K562 (cell line): ENCODE data around the gene RIMKLA. TPM values are rescaled to one million over a fixed set of nuclear protein-coding genes. Genes with fewer than 3 reads are reported as not detected.

Experiments used
- ATAC-seq: fragments of 200-7000 bp; cut with Tn5 transposase; 3 replicates; pipeline ENCODE4 v1.9.1; 2020; ENCODE audit warnings: moderate library complexity
- BruUV-seq: library from RNA; stranded (reverse); fragments of 400-500 nt; replicated peaks from 2 replicates; lab custom pipeline; 2021; lab: Mats Ljungman, UMichigan
- CTCF ChIA-PET: fragments of 300-600 bp; formaldehyde crosslinking; extraction: SDS; loops from one replicate; lab custom pipeline; 2021; ENCODE audit warnings: low intra/inter-chr PET ratio; lab: Yijun Ruan, JAX
- POLR2A ChIA-PET: fragments of 300-600, 350-650 bp; sonication (Branson Sonifier 250); formaldehyde crosslinking; extraction: SDS; loops from one replicate; lab custom pipeline; 2021; ENCODE audit warnings: antibody characterized with exemption, inconsistent platforms; lab: Yijun Ruan, JAX
- DNase-seq, 4 experiments: peaks; one replicate each; pipeline versions ENCODE4 v3.0.0 to v3.0.0-alpha.2; 2011 to 2018; ENCODE audit warnings: low spot score in 3 of 4, mixed read lengths in 3 of 4; ENCODE audit errors: extremely low read depth in 1 of 4
- FAIRE-seq: peaks from 2 replicates; lab custom pipeline; 2011; peaks lifted over from hg19 to GRCh38; lab: Jason Lieb, UNC
- H2AFZ ChIP-seq: 2 replicates; pipeline ENCODE4 v1.6.0; 2011; ENCODE audit warnings: low read depth, low read length, control low read depth, inconsistent platforms
- H3K27ac ChIP-seq: fragments of 200-600 bp; 3 replicates; pipeline ENCODE4 v1.8.0; 2011; ENCODE audit warnings: low read depth, mild to moderate bottlenecking, control low read depth, inconsistent platforms, low read length, moderate library complexity, mixed read lengths; ENCODE audit errors: extremely low read depth
- H3K27me3 ChIP-seq, 2 experiments: fragments of 300-600 bp in 1 of 2; 2 replicates in 1 of 2; 3 replicates in 1 of 2; pipeline versions ENCODE4 v1.6.0 to v1.8.0; 2011; ENCODE audit warnings: inconsistent platforms in 2 of 2, low read length in 2 of 2, mild to moderate bottlenecking in 1 of 2, mixed read lengths in 1 of 2, moderate library complexity in 1 of 2; ENCODE audit not compliant: control insufficient read depth in 2 of 2, insufficient read depth in 2 of 2
- H3K36me3 ChIP-seq: fragments of 300-600 bp; 3 replicates; pipeline ENCODE4 v1.8.0; 2011; ENCODE audit warnings: mild to moderate bottlenecking, low read length, inconsistent platforms; ENCODE audit not compliant: control insufficient read depth, insufficient read depth
- H3K4me1 ChIP-seq, 2 experiments: fragments of 200-600 bp in 1 of 2; replicated peaks in 1 of 2; 2 replicates in 1 of 2; 3 replicates in 1 of 2; pipeline versions ENCODE4 v1.5.1 to v1.8.0; 2011; ENCODE audit warnings: inconsistent platforms in 2 of 2, low read length in 2 of 2, mild to moderate bottlenecking in 1 of 2, mixed read lengths in 1 of 2, moderate library complexity in 1 of 2; ENCODE audit not compliant: control insufficient read depth in 2 of 2, insufficient read depth in 2 of 2
- H3K4me2 ChIP-seq: 2 replicates; pipeline ENCODE4 v1.6.1; 2011; ENCODE audit warnings: low read length, control low read depth, inconsistent platforms, mixed read lengths; ENCODE audit not compliant: insufficient read depth
- H3K4me3 ChIP-seq: fragments of 200-600 bp; sonication (generic), shearing (Covaris generic); 2 replicates; pipeline ENCODE4 v1.5.1; 2016; ENCODE audit warnings: control low read depth, inconsistent platforms
- H3K79me2 ChIP-seq: fragments of 200-600 bp; 3 replicates; pipeline ENCODE4 v1.8.0; 2011; ENCODE audit warnings: low read length, inconsistent platforms; ENCODE audit not compliant: control insufficient read depth, insufficient read depth
- H3K9ac ChIP-seq, 2 experiments: 2 replicates each; pipeline versions ENCODE4 v1.6.0 to v1.6.1; 2011; ENCODE audit warnings: low read depth in 2 of 2, low read length in 2 of 2, control low read depth in 1 of 2, inconsistent platforms in 1 of 2, mild to moderate bottlenecking in 1 of 2, mixed read lengths in 1 of 2; ENCODE audit not compliant: insufficient read depth in 1 of 2
- H3K9me1 ChIP-seq: one replicate; pipeline ENCODE4 v1.6.0; 2011; ENCODE audit warnings: inconsistent platforms, mild to moderate bottlenecking, low read length, moderate library complexity; ENCODE audit not compliant: control insufficient read depth, insufficient read depth
- H3K9me3 ChIP-seq: replicated peaks from 2 replicates; pipeline ENCODE4 v1.5.1; 2011; ENCODE audit warnings: low read depth, low read length, inconsistent platforms; ENCODE audit not compliant: control insufficient read depth, insufficient read depth
- H4K20me1 ChIP-seq: replicated peaks from 2 replicates; pipeline ENCODE4 v1.6.1; 2011; ENCODE audit warnings: low read length, inconsistent platforms, mixed read lengths; ENCODE audit not compliant: control insufficient read depth, insufficient read depth
- BRCA1 ChIP-seq, 2 experiments: fragments of 450-650 bp in 1 of 2; sonication (generic) in 1 of 2; formaldehyde crosslinking in 1 of 2; IDR thresholded peaks; 2 replicates each; pipeline versions ENCODE4 v1.5.0 to v1.6.1; 2017 to 2020; ENCODE audit warnings: mild to moderate bottlenecking in 1 of 2, missing genetic modification reagents in 1 of 2
- C11orf30 ChIP-seq: fragments of 450-650 bp; IDR thresholded peaks from 2 replicates; pipeline ENCODE4 v1.6.1; 2016; ENCODE audit warnings: low read depth, mild to moderate bottlenecking
- GTF2E2 ChIP-seq: fragments of 200-800 bp; sonication (Bioruptor generic); IDR thresholded peaks from 2 replicates; pipeline ENCODE4 v1.6.1; 2016; ENCODE audit warnings: missing genetic modification characterization, missing compliant biosample characterization
- HDAC2 ChIP-seq: fragments of 450-650 bp; IDR thresholded peaks from 2 replicates; pipeline ENCODE4 v1.6.1; 2016; ENCODE audit warnings: mild to moderate bottlenecking
- HLTF ChIP-seq: fragments of 450-650 bp; IDR thresholded peaks from 2 replicates; pipeline ENCODE4 v1.6.1; 2016
- KLF13 ChIP-seq: fragments of 450-650 bp; IDR thresholded peaks from 2 replicates; pipeline ENCODE4 v1.6.1; 2016; ENCODE audit warnings: missing genetic modification characterization, low read depth, mild to moderate bottlenecking, missing compliant biosample characterization, moderate library complexity, borderline replicate concordance
- LEF1 ChIP-seq: fragments of 450-650 bp; IDR thresholded peaks from 2 replicates; pipeline ENCODE4 v1.6.1; 2016; ENCODE audit warnings: mild to moderate bottlenecking
- MEIS2 ChIP-seq: fragments of 450-650 bp; IDR thresholded peaks from 2 replicates; pipeline ENCODE4 v1.6.1; 2014; ENCODE audit warnings: mild to moderate bottlenecking; ENCODE audit not compliant: partially characterized antibody
- MITF ChIP-seq: IDR thresholded peaks from 2 replicates; pipeline ENCODE4 v1.6.1; 2014; ENCODE audit warnings: antibody characterized with exemption
- MTA2 ChIP-seq: fragments of 450-650 bp; IDR thresholded peaks from 2 replicates; pipeline ENCODE4 v1.6.1; 2016; ENCODE audit warnings: low read depth
- NFIX ChIP-seq: fragments of 250-450 bp; sonication (Bioruptor Pico); IDR thresholded peaks from 2 replicates; pipeline ENCODE4 v1.4.0; 2020; ENCODE audit warnings: low read depth, mild to moderate bottlenecking, moderate library complexity
- NR2C2 ChIP-seq, 2 experiments: fragments of 200-800 bp in 1 of 2; sonication (Bioruptor generic) in 1 of 2; sonication (generic) in 1 of 2; formaldehyde crosslinking in 1 of 2; IDR thresholded peaks; 2 replicates each; pipeline versions ENCODE4 v1.6.1 to v1.8.0; 2016 to 2022; ENCODE audit warnings: mild to moderate bottlenecking in 1 of 2, missing compliant biosample characterization in 1 of 2, missing genetic modification characterization in 1 of 2, missing genetic modification reagents in 1 of 2
- RB1 ChIP-seq: fragments of 450-650 bp; IDR thresholded peaks from 2 replicates; pipeline ENCODE4 v1.6.1; 2017; ENCODE audit warnings: low read depth, mild to moderate bottlenecking
- SIX5 ChIP-seq, 2 experiments: IDR thresholded peaks; 2 replicates each; pipeline ENCODE4 v1.6.1; 2011; ENCODE audit warnings: low read length in 2 of 2, borderline replicate concordance in 1 of 2, low read depth in 1 of 2, mild to moderate bottlenecking in 1 of 2, moderate library complexity in 1 of 2; ENCODE audit not compliant: insufficient read depth in 1 of 2
- TRIM24 ChIP-seq, 2 experiments: fragments of 450-650 bp; IDR thresholded peaks; 2 replicates each; pipeline ENCODE4 v1.6.1; 2016
- ZFX ChIP-seq: sonication (generic); formaldehyde crosslinking; IDR thresholded peaks from 2 replicates; pipeline ENCODE4 v1.8.0; 2022; ENCODE audit warnings: mild to moderate bottlenecking, missing genetic modification reagents, moderate library complexity
- ZNF274 ChIP-seq: IDR thresholded peaks from 2 replicates; pipeline ENCODE4 v1.6.1; 2011; ENCODE audit warnings: low read depth, mild to moderate bottlenecking, low read length, moderate library complexity, borderline replicate concordance
- WGBS: fragments of 100-300 bp; shearing (Covaris generic); methylation state at CpG from one replicate; pipeline ENCODE4 v1.1.6; 2016; ENCODE audit warnings: low coverage, mixed read lengths; ENCODE audit not compliant: insufficient coverage; ENCODE audit errors: missing lambda C conversion rate; 5-methylcytosine and 5-hydroxymethylcytosine counted together
- in situ Hi-C: fragments of 300-500 bp; cut with MboI; formaldehyde crosslinking; loops from 4 replicates; pipeline ENCODE4 v1.15.0; 2018; ENCODE audit warnings: inconsistent platforms, mixed read lengths
- intact Hi-C: fragments of 100-400 bp; cut with micrococcal nuclease; formaldehyde crosslinking; loops from 2 replicates; pipeline ENCODE4 v1.14.2; 2022
- polyA plus RNA-seq, 8 experiments: library from polyadenylated mRNA; depleted of rRNA in 4 of 8; stranded (reverse) in 5 of 8; unstranded in 3 of 8; fragments of >200 nt; fragmentation: Nextera tagmentation in 2 of 8; fragmentation: Illumina TruSeq in 1 of 8; extraction: Ambion mirVana in 2 of 8; extraction: Trizol in 1 of 8; gene quantifications; 2 replicates each; pipeline versions ENCODE4 v1.2.1 to v1.2.3, GENCODE V29; 2011 to 2014; ENCODE audit warnings: inconsistent platforms in 1 of 8, missing spikeins in 1 of 8
- total RNA-seq, 7 experiments: library from RNA; depleted of rRNA in 6 of 7; stranded (reverse); fragments of >200 nt in 6 of 7; fragmentation: Illumina TruSeq in 2 of 7; extraction: Trizol in 2 of 7; gene quantifications; 2 replicates each; pipeline versions ENCODE4 v1.2.1 to v1.2.3, GENCODE V29; 2011 to 2021; ENCODE audit warnings: low replicate concordance in 1 of 7
- TF ChIP-seq, protein P1 (sequence below): fragments of 450-650 bp; IDR thresholded peaks from 2 replicates; pipeline ENCODE4 v1.6.1; 2016

RIMKLA gene
- total and polyA plus RNA-seq, 9 of the 15 experiments (the other 6 are each of a cell fraction or from before 2014, with no cell fraction given), result 0.02 TPM; not detected in 8

GRCh38 chr1:42335050-42335808, 45.4 kb upstream of the RIMKLA start, which contains the start of gene FOXJ3:
FOXJ3 (minus strand) TSS chr1:42335235; CDS start chr1:42311093, 24,142 bp downstream.
- H3K4me1 ChIP-seq, result peaks cover 17 to 18% of the 10 kb centered on the region in 2 experiments; a peak in 4 of 5 replicates
- peak; percentile 80; the same call in 1 of the 2 replicates for TF ChIP-seq HDAC2
- TF ChIP-seq ZFX (CRISPR knock-in tag), result peak; percentile 85
- TF ChIP-seq HLTF, result peak; percentile 93; the same call in 1 of the 2 replicates
- TF ChIP-seq ZNF274, result no peak
- peak; percentile 93 for TF ChIP-seq NR2C2 (CRISPR knock-in tag; IDR thresholded peaks at IDR 0.05)
- TF ChIP-seq NR2C2 (tag; IDR thresholded peaks at IDR 0.05), result peak; percentile 99
- peak; percentile 92 for TF ChIP-seq RB1
- no peak for TF ChIP-seq LEF1
- no peak for TF ChIP-seq NFIX
- peak; percentile 52 for TF ChIP-seq C11orf30
- TF ChIP-seq GTF2E2 (tag), result peak; percentile 45; the same call in 1 of the 2 replicates
- no peak for TF ChIP-seq MEIS2
- peak in 1 of 2 experiments; percentile 60; a peak in 2 of 4 replicates for TF ChIP-seq TRIM24 (IDR thresholded peaks at IDR 0.05)
- TF ChIP-seq MTA2, result peak; percentile 40; the same call in 1 of the 2 replicates
- peak; percentile 50; the same call in 1 of the 2 replicates for TF ChIP-seq MITF
- TF ChIP-seq, protein P1, sequence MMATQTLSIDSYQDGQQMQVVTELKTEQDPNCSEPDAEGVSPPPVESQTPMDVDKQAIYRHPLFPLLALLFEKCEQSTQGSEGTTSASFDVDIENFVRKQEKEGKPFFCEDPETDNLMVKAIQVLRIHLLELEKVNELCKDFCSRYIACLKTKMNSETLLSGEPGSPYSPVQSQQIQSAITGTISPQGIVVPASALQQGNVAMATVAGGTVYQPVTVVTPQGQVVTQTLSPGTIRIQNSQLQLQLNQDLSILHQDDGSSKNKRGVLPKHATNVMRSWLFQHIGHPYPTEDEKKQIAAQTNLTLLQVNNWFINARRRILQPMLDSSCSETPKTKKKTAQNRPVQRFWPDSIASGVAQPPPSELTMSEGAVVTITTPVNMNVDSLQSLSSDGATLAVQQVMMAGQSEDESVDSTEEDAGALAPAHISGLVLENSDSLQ, result peak; percentile 80
- TF ChIP-seq BRCA1 (IDR thresholded peaks at IDR 0.05), result no peak
- TF ChIP-seq BRCA1 (CRISPR knock-in tag; IDR thresholded peaks at IDR 0.05), result peak; percentile 93; the same call in 1 of the 2 replicates
- peak; percentile 26 to 34; a peak in 3 of 4 replicates for TF ChIP-seq SIX5 (IDR thresholded peaks at IDR 0.05; ENCODE audit: borderline replicate concordance in 1 of 2, insufficient read depth in 1 of 2, low read depth in 1 of 2, low read length in 2 of 2)
- TF ChIP-seq KLF13 (tag), result 0 out of 2 replicates have a peak, but pooled peaks have one; percentile 36

More at GRCh38 chr1:42335050-42335808, 45.4 kb upstream of the RIMKLA start, which contains the start of gene FOXJ3:
- H3K27ac ChIP-seq, result peak within 1 kb of the TSS; percentile 78
- WGBS, result 1% methylated on average over 35 of the region's 79 CpGs
- peaks cover 60% of the 10 kb centered on the region for H3K79me2 ChIP-seq
- DNase-seq, result peak; percentile 95 to 98 (median 96)
- H3K27me3 ChIP-seq, result peaks cover 0 to 2% of the 10 kb centered on the region in 2 experiments; a peak in 2 of 5 replicates
- H3K9me3 ChIP-seq, result no peaks in the 10 kb centered on the region
- H3K36me3 ChIP-seq, result no peaks in the 10 kb centered on the region
- ATAC-seq, result peak; percentile 88
- H4K20me1 ChIP-seq, result peaks cover 17% of the 10 kb centered on the region
- no TSS peak for BruUV-seq
- H3K4me2 ChIP-seq, result peak within 1 kb of the TSS; percentile 90
- H2AFZ ChIP-seq, result peak within 1 kb of the TSS; percentile 95
- ChIA-PET CTCF (no interaction called here), POLR2A (interaction anchor here (0.7 kb wide), 1 partner anchor 982 kb away, joined by 4 read pairs; no protein-coding TSS in a partner anchor)
- H3K9me1 ChIP-seq, result no peaks in the 10 kb centered on the region
- in situ Hi-C loops (no loop called here), intact Hi-C loops (no loop called here)
- peak within 1 kb of the TSS; percentile 86 to 94 for H3K9ac ChIP-seq
- peak within 1 kb of the TSS; percentile 85 for H3K4me3 ChIP-seq
- FAIRE-seq, result peak; percentile 48
